SIG-M5 (cell line): ENCODE results near the gene L3MBTL4.
"Not testable (repeated sequence)": the region's sequence is repeated elsewhere in the genome, so short reads cannot be mapped to it uniquely, and the experiment has no call there.

Experiments used
- DNase-seq: peaks from one replicate; lab custom pipeline; 2025; lab: John Stamatoyannopoulos, UW

L3MBTL4 gene

GRCh38 chr18:6310714-6311113 is 104.0 kb downstream of the L3MBTL4 start:
- no peak for DNase-seq

- DNase-seq = no peak
Measured at GRCh38 chr18:6297875-6298274, 116.8 kb downstream of the L3MBTL4 start.

- no peak for DNase-seq
Measured at GRCh38 chr18:6294148-6294784, 120.4 kb downstream of the L3MBTL4 start.

- DNase-seq = no peak
Measured at GRCh38 chr18:6289843-6290242, 124.9 kb downstream of the L3MBTL4 start.

GRCh38 chr18:6286585-6286984 is 128.1 kb downstream of the L3MBTL4 start:
- DNase-seq = no peak

- DNase-seq = no peak
Measured at GRCh38 chr18:6284761-6285160, 129.9 kb downstream of the L3MBTL4 start.

GRCh38 chr18:6284300-6284699 is 130.4 kb downstream of the L3MBTL4 start:
- DNase-seq = no peak

- no peak for DNase-seq
Measured at GRCh38 chr18:6281874-6282273, 132.8 kb downstream of the L3MBTL4 start.

- no peak for DNase-seq
Measured at GRCh38 chr18:6280211-6280743, 134.4 kb downstream of the L3MBTL4 start.

- DNase-seq = no peak
Measured at GRCh38 chr18:6279308-6279707, 135.4 kb downstream of the L3MBTL4 start.

GRCh38 chr18:6273423-6273822 is 141.3 kb downstream of the L3MBTL4 start:
- DNase-seq = no peak

GRCh38 chr18:6272144-6272543 is 142.6 kb downstream of the L3MBTL4 start:
- not testable (repeated sequence) for DNase-seq

- no peak for DNase-seq
Measured at GRCh38 chr18:6271585-6271984, 143.1 kb downstream of the L3MBTL4 start.

- no peak for DNase-seq
Measured at GRCh38 chr18:6270771-6271216, 143.9 kb downstream of the L3MBTL4 start.

GRCh38 chr18:6269660-6270332 is 144.9 kb downstream of the L3MBTL4 start:
- DNase-seq = no peak

- DNase-seq = no peak
Measured at GRCh38 chr18:6266212-6266611, 148.5 kb downstream of the L3MBTL4 start.

GRCh38 chr18:6261938-6262337 is 152.8 kb downstream of the L3MBTL4 start:
- no peak for DNase-seq

GRCh38 chr18:6259324-6259723 is 155.4 kb downstream of the L3MBTL4 start:
- DNase-seq = not testable (repeated sequence)

GRCh38 chr18:6257950-6258349 is 156.8 kb downstream of the L3MBTL4 start:
- no peak for DNase-seq

- DNase-seq = no peak
Measured at GRCh38 chr18:6256521-6256920, 158.2 kb downstream of the L3MBTL4 start.

- DNase-seq = no peak
Measured at GRCh38 chr18:6255886-6256285, 158.8 kb downstream of the L3MBTL4 start.

- DNase-seq = no peak
Measured at GRCh38 chr18:6255116-6255705, 159.5 kb downstream of the L3MBTL4 start.

- DNase-seq = no peak
Measured at GRCh38 chr18:6254456-6254855, 160.3 kb downstream of the L3MBTL4 start.
